NK-92 treated with Interleukin-12 subunit alpha and Interleukin-12 subunit beta, amount 100 ng/mL, for 24 hours (cell line): Measurements from ENCODE around the gene MYO15B.

Experiments used
- DNase-seq: peaks from one replicate; lab custom pipeline; 2025; lab: John Stamatoyannopoulos, UW

Gene MYO15B

DNA sequence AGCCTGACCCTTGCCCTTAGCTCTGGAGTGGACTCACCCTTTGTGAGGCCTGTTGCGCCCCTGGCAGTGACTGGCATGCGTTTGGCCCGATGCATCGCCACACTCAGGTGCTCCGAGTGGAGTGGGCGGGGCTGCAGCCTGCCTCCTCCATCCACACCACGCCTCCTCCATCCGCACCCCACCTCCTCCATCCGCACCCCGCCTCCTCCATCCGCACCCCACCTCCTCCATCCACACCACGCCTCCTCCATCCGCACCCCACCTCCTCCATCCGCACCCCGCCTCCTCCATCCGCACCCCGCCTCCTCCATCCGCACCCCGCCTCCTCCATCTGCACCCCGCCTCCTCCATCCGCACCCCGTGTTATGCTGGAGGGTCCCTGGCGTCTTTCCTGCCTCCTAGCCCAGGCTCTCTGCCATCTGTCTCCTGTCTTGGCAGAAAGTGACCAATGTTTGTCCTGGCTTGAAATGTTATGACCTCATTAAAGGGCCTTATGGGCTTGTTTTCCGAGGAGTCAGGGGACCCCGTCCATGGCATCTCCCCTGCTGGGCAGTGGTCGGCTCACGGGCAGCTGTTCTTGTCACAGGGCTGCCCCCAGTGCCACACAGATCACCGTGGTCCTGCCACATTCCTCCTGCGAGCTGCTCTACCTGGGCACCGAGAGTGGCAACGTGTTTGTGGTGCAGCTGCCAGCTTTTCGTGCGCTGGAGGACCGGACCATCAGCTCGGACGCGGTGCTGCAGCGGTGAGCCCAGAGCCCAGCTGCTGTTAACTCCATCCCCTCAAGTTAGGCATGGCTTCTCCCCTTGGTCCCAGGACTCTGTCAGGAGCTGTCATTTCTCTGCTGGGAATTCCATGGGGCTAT lies 28.7 kb upstream of the MYO15B start:
- DNase-seq = no peak

- no peak for DNase-seq
Measured at GRCh38 chr17:75559958-75560533, 27.6 kb upstream of the MYO15B start.

GRCh38 chr17:75561927-75562603 lies 25.5 kb upstream of the MYO15B start:
- DNase-seq = no peak

GRCh38 chr17:75563063-75563758 lies 24.4 kb upstream of the MYO15B start:
- DNase-seq = no peak

GRCh38 chr17:75564195-75564594 lies 23.4 kb upstream of the MYO15B start:
- DNase-seq = no peak

GRCh38 chr17:75565066-75565465 lies 22.5 kb upstream of the MYO15B start:
- DNase-seq = no peak

DNA sequence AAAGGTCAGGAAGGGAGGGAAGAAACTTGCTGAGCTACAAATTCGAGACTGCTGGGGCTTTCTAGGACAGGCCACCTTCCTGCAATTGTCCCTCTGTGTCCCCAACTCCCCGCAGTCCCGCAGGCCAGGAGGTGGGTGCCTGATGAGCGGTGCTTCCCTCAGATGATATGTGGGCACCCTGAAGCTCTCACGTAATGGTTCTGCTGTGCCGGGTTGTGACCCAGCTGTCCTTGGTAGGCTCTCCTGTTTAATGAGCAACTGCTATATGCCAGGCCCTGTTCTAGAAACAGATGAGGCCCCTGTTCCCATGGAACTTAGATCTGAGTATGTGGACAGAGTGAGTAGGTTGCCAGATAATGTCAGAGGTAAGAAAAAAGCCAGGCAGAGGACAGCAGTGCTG lies 22.0 kb upstream of the MYO15B start:
- DNase-seq = no peak

GRCh38 chr17:75566416-75566815 lies 21.2 kb upstream of the MYO15B start:
- DNase-seq = no peak

- no peak for DNase-seq
Measured at GRCh38 chr17:75566834-75567233, 20.8 kb upstream of the MYO15B start.

DNA sequence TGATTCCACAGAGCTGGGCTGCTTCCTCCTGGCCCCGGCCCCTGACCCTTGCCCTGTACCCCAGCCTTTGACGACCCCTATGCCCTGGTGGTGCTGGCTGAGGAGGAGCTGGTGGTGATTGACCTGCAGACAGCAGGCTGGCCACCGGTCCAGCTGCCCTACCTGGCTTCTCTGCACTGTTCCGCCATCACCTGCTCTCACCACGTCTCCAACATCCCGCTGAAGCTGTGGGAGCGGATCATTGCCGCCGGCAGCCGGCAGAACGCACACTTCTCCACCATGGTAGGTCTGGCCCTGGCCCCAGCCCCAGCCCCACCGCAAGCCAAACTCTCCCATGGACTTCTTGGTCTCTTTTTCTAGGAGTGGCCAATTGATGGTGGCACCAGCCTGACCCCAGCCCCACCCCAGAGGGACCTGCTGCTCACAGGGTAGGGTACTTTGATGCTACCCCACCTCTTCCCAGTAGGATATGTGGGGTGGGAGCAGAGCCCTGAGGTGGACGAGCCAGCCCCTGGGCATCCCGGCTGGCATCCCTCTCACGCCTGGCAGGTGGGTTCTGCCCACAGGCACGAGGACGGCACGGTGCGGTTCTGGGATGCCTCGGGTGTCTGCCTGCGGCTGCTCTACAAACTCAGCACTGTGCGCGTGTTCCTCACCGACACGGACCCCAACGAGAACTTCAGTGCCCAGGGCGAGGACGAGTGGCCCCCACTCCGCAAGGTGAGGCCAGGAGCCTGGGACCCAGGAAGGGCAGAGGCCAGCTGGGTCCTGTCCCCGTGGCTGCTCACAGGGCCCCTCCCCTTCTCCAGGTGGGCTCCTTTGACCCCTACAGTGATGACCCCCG lies 19.0 kb upstream of the MYO15B start:
- no peak for DNase-seq

DNA sequence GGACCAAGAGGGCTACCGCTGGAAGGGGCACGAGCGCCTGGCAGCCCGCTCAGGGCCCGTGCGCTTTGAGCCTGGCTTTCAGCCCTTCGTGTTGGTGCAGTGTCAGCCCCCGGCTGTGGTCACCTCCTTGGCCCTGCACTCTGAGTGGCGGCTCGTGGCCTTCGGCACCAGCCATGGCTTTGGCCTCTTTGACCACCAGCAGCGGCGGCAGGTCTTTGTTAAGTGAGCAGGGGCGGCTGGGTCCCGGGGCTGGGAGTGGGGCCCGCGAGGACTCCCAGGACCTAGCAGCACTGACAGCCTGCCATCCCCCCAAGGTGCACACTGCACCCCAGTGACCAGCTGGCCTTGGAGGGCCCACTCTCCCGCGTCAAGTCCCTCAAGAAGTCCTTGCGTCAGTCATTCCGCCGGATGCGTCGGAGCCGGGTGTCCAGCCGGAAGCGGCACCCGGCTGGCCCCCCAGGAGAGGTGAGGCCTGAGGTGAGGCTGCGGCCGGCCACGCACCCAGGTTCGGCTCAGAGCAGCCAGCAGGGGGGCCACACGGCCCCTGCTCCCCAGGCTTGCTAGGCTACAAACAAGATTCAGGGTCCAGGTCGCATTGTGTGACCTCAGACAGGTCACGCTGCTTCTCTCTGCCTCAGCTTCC lies 17.4 kb upstream of the MYO15B start:
- no peak for DNase-seq

GRCh38 chr17:75570772-75571171 lies 16.8 kb upstream of the MYO15B start:
- DNase-seq = no peak

DNA sequence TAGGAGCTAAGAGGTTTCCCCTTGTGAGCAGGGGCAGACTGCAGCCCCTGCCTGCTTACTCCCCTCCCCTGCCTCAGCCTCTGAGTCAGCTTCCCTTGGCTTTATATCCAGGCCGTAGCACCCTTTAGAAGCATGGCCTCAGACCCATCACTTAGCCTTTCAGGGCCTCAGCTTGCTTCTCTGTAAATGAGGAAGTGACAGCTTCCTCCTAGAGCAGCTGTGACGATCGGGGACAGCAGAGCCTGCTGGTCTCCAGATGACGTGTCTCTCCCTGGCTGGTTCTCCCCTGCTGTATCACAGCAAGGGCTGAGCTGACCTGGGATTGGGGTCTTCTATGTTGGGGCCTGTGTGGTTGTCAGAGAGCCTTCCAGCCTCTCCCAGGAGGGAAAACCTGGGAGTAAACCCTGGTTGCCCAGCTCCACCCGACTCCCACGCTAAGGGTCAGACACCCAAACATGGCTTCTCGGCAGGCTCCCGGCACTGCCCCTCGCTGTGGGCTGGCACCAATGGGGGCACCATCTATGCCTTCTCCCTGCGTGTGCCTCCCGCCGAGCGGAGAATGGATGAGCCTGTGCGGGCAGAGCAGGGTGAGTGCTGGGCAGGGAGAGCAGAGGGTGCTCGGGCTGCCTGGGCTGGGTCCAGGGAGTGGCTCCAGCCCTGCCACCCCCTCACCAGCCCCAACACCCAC lies 16.3 kb upstream of the MYO15B start:
- no peak for DNase-seq

DNA sequence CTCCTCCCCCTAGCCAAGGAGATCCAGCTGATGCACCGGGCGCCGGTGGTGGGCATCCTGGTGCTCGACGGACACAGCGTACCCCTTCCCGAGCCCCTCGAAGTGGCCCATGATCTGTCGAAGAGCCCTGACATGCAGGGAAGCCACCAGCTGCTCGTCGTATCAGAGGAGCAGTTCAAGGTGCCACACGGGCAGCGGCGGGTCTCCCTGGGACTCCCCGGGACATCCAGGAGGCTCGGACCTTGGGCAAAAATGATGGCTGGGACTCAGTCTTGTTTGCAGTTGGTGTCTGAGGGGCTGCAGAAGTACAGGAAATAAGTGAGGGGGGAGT lies 15.8 kb upstream of the MYO15B start:
- DNase-seq = no peak

- DNase-seq = no peak
Measured at GRCh38 chr17:75572713-75573539, 14.7 kb upstream of the MYO15B start.

GRCh38 chr17:75573540-75573957 lies 14.1 kb upstream of the MYO15B start:
- no peak for DNase-seq

DNA sequence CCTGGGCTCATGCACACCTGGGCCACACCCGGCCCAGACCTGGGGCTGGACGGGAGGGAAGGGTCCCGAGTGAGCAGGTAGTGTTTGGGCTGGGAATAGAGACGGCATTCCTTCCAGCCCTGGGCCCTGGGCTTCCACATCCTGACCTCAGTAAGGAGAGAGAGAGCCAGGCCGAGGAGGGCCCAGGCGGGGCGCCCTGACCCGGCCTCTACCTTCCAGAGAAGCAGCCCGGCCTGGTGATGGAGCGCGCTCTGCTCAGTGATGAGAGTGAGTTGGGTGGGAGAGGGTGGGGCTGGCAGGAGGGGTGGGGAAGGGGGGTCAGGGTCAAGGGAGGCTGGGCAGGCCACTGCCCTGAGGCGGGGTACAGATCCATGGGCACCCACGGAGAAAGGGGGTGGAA lies 13.6 kb upstream of the MYO15B start:
- DNase-seq = no peak

DNA sequence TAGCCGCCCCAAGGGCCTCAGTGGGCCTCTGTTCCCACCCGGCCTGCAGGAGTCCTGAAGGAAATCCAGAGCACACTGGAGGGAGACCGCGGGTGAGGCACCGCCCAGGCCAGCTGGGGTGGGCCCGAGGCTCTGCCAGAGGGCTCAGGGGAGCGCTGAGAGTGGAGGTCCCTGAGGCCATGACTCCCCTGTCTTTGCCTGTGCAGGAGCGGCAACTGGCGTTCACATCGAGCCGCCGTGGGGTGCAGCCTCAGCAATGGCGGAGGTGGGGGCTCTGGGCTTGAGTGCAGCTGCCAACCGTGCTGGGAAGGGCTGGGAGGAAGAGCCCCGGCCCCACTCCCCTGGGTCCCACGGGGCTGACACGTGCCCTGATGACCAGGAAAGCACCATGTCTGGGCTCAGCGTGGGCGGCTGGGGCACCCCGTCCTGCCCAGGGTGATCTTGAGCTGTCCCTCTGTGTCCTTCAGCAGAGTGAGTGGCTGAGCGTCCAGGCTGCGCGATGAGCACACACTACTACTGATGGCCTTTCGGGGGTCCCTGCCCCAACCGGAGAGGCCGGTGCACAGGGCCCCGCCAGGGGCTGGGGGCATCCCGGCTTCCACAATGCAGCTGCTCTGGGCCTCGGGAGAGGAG lies 13.1 kb upstream of the MYO15B start:
- no peak for DNase-seq

DNA sequence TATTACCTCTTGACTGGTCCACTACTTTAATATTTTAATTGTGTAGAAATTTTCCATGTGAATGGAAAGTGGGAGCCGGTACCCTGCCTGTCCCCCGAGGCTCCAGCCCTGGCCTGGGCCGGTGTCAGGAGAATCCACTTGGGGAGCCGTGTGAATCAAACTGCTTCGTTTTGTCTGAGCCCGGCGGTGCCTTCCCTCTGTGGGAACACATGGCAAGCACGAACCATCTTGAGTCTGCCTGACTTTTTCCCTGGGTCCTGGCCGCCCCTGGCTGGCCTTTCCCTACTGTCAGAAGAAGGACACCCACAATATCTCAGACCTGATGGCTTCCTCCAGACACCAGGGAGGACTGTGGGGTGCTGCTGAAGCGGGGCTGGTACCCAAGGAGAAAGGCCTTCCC lies 12.4 kb upstream of the MYO15B start:
- DNase-seq = no peak
